GM18520 (cell line): ENCODE measurements around the gene KIZ.
A peak's percentile ranks its signal among the peaks of the same experiment; 100 is the strongest.

ENCODE experiments used
- ATAC-seq: cut with Tn5 transposase; IDR thresholded peaks from one replicate; pipeline ENCODE4 v1.9.1; 2021; ENCODE audit not compliant: unreplicated experiment

The KIZ gene, protein sequence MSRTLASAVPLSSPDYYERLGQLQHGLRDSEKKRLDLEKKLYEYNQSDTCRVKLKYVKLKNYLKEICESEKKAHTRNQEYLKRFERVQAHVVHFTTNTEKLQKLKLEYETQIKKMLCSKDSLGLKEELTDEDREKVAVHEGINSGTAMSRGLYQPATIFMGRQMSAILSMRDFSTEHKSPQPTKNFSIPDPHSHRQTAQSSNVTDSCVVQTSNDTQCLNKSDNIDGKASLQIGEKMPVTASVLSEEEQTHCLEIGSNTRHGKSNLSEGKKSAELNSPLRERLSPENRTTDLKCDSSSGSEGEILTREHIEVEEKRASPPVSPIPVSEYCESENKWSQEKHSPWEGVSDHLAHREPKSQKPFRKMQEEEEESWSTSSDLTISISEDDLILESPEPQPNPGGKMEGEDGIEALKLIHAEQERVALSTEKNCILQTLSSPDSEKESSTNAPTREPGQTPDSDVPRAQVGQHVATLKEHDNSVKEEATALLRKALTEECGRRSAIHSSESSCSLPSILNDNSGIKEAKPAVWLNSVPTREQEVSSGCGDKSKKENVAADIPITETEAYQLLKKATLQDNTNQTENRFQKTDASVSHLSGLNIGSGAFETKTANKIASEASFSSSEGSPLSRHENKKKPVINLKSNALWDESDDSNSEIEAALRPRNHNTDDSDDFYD

DNA sequence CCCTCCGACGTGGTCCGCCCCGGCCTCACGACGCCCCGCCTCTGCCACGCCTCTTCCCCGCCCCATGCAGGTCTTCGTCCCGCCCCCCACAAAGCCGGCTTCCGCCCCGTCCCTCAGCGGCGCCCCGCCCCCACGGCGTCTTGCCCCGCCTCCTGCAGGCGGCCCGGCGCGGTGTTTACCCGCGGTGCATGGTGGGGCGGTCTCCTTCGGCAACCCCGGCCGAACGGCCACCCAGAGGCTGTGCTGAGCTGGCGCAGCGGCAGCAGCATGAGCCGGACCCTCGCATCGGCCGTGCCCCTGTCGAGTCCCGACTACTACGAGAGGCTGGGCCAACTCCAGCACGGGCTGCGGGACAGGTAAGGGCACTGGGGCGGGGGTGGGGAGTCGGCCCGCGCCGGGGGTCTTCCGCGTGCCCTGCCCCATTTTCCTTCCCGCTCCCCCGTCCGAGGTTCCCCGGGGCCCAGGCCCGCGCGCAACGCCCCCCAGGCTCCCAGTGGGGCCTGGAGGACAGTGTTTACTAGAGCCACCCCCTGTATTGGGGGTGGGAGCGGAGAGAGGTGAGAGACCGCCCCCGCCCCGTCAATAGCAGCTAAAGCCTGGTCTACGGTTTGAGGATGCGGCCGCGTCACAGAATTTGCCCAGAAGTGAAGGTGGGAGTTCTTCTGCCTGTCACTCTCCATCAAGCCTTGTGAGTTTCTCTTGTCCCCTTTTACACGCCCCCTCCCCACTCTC, at the start of gene KIZ:
KIZ (plus strand) TSS at position 234 of the 732 bp plus-strand sequence; CDS start at position 268, 34 bp downstream.
- peak; percentile 95 for ATAC-seq

DNA sequence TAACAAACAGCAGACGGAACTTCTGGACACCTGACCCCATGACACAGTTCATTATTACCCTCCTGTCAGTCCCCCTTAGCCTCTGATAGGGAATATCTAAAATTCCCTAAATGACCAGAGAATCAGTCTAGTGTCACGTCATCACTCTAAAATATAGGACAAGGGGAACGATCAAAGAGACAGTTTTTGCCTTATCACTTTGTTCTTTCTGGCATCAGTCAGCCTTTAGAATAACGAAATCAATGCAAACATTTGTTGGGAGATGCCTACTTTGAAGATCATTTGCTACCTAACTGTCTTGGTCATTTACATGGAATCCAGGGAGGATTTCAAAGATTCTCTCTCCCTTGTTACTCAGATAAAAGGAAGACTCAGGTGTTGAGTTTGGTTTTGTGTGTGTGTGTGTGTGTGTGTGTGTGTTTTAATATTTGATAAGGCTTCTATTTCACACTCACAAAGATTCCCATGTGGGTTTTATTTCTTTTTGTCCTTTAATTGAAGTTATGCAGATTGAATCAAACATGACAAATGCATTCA, 48.0 kb upstream of the KIZ start:
- ATAC-seq, result no peak

DNA sequence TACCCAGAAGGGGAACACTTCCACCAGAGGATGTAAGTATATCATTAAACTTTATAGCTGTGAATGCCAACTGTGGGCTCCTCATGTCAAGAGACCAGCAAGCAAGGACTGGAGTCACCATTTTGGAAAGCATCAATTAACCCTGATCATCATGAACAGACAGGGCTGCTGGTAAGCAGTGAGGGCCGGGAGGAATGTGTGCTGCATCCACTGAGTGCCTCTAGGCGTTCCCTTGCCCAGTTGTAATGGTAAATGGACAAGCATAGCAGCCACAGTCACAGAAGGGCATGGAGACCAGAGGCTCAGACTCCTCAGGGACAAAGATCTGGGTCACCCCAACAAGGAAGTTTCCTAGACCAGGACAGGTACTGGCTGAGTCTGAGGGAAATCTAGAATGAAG, 43.3 kb upstream of the KIZ start:
- no peak for ATAC-seq

DNA sequence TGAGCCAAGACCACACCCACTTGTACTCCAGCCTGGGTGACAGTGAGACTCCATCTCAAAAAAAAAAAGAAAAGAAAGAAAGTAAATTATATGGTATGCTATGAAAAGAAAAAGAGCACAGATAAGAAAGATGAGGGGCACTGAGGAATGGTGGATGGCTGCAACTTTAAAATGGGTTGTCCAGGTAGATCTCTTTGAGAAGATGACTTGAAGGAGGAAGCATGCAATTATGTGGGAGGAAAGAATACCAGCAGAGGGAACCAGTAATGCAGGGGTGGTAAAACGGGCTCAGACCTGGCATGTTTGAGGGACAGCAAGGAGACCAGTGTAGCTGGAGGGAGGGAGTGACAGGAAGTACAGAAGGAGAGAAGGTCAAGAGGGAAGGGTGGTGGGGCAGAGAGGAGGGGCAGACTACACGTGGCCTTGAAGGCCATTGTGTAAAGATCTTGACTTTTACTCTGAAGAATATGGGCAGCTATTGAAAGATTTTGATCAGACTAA, 42.0 kb upstream of the KIZ start:
- ATAC-seq, result no peak

DNA sequence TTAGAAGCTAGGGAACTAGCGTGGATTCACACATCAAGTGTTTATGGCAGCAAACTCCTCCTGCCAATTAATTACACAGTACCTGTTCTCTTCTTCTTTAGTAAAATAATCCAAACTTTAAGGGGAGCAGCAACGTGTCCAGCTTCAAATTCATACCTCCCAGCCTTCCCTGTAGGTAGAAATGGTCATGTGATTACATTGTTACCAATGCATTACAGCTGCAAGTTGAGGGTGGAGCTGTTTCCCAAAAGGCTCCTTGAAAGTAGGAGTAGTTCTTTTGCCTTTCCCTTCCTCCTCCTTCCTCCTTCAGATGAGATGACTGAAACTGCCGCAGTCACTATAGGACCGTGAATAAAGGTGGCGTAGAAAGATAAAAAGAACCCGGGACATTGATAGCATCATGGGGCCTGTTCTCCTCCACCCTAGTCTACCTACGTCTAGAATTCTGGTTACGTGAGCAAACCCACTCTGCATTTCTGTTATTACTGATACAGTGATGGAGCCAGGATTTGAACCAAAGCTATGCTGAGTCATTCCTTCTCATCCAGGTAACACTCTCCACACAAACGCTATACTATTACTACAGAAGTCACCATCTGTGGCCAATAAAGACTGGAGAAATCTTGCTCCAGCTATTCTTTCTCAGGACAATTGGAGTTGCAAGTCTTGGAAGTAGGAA, 37.9 kb upstream of the KIZ start:
- no peak for ATAC-seq

DNA sequence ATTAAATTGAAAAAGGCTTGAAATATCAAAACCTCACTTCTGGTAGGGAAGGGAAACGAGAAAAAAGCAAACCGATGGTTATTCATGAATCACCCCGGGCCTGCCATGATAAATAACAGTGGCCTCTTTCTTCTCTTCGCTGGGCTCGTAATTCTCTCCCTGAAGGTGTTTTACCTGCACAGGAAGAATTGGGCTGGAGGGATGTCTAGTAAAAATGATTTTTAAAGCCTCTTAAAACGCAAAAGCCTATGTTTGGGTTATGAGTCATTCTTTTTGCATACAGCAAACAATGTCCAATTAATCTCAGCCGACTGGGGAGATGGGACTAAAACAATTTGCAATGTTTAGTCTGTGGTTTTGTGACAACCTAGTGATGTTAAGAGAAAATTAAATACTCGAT, 36.5 kb upstream of the KIZ start:
- ATAC-seq, result no peak

DNA sequence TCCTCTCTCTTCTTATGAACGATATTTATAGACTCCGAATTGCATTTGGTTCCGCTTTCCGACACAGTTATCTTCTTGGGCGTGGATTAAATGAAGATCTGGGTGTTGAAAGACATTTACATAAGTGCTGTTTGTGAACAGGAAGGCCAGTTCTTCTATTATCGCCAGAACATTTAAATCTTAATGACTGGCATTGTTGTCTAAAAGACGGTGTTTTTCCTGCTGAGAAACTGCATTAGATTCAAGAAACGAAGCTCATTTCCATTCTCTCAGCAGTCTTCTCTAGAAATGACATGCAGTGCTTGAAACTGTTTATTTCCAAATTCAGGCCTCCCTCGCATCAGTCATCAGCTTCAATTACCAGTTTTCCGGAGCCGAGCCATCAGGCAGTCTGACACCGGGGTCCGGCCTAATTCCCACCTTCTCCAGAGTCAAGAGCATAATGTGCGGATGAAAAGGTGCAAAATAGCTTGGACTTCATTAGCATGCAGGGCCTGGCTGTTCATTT, 35.7 kb upstream of the KIZ start:
- ATAC-seq, result no peak

DNA sequence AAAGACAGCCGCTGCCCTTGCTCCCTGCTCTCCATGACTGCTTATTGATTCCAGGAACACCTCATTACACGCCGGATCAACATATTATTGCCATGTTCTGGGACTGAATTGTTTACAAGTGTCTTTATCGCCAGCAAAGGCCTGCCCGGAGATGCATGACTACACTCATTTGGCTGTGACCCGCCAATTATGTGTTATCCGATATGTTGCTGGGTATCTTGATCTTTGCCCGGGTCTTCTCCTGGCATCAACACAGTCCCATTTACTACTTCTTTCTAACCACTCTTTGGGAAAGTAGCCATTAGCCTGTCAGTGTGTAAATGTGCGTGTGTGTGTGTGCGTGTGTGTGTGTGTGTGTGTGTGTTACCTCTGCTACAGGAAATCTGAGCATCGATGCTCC, 35.2 kb upstream of the KIZ start:
- ATAC-seq, result no peak

DNA sequence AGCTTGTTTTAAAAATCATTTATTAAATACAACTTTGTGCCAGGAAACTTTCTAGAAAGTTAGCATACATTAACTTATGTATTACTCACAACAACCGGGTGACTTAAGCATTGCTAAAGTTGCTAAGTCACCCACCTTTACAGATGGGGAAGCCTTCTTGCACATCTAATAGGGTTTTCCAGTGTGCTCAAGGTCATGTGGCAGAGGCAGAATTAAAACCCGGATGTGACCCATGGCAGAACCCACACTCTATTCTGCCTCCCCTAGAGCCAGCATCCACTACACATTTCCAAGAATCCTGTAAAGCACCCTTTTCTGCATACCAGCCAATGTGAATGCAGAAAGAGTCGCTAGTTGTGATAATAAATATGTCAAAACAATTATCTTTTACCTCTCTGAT, 33.1 kb upstream of the KIZ start:
- ATAC-seq, result no peak

DNA sequence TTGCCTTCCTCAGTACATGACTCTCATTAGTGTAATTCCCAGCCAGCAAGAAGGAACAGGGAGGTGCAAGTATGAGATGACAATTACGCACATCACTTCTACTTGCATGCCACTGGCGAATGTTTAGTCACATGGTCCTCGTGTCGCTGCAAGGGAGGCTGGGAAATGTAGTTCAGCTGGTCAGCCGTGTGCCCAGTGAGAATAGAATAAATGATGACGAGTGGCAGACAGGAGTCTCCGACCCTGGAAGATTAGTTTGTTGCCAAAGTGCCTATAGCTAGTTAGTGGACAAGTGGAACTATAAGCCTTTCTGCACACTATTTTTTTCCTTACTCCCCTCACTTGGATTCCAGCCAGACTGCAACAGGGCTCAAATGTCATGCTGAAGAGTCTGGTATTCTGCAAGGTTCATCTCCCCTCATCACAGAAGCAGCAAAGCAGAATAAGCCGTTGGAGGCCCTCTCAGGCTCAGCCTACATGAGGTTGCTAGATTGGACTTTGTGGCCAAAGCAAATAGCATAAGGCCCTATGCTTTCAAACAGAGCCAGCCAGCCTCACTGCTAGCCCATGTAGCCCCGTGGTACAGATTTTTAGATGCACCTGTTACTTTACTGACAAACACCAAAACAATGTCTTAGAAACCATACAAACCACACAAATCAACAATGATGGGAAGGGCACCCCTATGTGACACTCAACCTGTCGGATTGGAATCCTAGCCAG, 29.4 kb upstream of the KIZ start:
- peak; percentile 59 for ATAC-seq

DNA sequence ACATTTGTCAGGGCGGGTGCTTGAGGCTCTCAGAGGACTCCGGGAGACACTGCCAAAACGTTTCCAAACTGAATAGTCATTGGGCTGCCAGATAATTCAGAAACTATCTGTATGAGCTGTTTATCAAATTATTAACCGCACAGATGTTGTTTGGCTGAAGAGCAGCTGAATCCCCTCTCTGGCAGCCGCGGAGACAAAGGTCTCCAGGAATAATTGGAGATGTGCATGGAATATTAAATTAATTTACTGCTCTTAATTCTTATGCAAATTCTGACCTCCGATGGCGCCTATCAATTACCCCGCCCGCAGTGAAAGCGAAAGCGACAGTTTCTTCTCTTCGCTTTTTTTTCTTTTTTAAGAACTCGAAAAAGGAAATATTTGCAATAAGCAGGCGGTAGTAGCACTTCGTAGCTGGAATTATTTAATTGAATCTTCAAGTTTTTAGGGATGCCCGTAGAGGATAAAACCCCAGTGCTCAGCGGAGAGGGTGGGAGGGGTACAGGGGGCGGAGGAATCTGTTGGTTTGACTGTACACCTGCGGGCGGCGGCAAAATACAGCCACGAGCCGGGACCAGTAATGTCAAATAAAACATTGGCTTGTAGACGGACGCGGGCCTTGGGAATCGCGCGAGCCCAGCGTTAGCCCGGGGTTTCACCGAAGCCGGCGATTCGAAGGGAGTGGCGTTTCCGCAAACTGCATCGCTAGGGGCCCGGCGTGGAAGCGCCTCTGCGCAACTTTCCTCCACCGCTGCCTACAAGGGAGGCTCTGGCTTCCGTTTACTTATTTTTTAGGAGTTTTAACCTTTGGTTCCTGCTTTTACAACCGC, 25.9 kb upstream of the KIZ start:
- ATAC-seq, result no peak

DNA sequence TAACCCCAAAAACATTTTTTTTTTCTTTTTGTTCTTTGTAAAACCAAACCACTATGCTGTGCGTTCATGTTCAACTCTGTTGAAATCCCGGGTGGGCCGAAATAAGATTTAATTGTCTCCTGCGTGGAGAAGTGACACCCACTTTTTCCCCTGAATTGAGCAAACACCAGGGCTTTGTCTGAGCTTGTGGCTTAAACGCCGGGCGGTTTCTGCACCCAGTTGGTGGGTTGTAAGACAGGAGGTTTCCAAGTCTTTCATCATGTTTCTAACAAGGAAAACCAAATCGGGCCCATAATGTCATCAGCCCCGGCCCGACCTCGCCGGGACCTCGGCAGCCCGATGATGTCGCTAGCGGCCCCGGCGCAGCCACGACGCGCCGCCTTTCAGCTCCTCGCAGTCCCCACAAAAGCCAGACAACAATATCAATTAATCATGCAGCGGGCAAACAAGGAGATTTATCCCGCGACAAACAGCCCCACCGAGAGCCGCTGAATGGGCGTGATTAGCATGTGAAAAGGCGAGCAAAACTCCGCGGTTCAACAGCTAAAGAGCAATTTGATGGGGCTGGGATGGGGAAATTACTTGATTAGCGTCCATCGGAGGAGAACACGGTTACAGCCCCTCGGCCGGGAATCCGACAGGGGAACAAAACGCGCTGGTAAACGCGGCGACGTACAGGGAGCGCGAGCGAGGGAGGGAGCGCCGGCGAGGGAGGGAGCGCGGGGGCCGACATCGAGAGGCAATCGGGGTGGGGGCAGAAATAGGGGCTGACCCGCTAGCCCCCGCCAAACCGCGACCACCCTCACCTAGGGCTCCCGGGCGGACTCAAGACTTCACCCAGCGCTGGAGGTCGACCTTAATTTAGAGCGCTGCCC, 25.1 kb upstream of the KIZ start:
- ATAC-seq, result no peak

DNA sequence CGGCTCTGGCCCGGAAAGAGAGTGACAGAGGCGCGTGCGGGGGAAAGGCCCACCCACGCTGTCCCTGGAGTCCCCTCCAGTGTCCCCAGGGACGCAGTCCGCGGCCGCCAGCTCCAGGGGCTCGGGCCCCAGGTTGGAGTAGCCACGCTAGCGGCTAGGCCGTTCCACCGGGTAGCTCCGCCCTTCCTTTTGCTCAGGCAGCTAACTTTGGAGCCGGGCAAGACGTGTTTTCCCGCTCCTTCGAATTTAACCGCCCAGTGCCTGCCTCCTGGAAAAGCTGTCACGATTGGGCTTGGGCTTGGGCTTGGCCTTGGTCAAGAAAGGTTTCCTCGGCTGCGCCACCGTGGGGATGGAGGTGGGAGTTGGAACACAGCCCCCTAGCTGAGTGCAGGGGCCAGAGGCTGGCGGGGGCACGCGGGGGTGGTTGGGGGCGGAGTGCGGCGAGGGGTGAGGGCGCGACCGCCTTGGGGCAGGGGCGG, 24.4 kb upstream of the KIZ start:
- ATAC-seq, result no peak

DNA sequence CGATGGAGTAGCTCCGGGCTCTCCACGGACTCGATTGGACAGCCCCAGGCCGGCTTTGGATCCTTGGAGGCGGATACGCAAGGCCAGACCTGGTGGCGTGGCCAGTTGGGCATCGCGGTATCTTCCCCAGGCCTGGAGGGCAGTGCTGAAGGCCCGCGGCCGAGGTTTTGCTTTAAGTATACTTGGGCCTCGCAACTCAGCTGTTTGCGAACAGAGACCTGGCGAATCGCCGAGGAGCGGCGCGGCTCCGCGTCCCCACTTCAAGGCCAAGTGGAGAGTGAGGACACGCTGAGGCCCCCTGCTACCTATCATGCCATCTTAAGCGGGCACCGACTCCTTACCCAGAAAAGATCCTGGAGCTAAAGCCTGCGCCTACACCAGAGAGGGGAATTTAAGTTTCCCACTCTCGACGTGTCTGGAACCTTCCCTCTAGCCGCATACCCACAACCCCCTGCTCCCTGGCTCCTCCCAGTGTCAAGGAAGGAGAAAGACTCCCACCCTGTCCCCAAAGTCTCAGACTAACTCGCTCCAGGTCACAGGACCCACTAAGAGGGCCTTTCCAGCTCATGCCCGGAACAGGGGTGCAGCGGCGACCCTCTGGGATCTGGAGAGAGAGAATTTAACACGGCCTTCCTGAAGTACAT, 23.8 kb upstream of the KIZ start:
- no peak for ATAC-seq

DNA sequence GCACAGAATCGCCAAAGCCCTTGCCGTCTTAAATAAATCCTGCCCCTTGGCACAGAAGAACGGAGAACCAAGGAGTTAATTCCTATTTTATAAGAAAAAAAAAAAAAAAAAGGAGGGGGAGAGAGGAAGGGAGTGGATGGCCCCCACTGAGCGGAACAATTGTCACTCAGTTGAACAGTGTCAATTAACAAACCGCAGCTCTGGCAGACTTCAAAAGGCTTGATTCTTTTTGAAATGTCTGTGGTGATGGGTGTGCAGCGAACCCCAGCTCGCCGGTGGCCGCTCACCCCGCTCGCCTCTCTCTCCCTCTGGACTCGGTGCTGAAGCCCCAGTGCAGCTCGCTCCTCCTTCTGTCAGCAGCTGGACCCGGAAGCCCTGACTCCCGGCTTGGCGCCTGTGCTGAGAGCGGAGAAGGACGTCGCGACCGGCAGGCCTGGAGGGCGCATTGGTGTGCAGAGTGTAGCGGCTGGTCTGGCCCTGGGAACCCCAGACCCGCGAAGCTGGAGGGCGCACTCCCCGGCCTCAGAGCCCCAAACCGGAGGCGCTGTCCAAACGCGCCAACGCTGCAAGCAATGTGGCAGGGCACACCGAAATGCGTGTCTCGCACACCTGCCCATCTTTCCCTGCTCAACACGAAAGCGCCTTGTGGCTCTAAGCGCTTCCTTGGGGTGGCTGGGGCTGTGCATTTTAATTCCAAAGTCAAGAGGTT, 23.1 kb upstream of the KIZ start:
- no peak for ATAC-seq

DNA sequence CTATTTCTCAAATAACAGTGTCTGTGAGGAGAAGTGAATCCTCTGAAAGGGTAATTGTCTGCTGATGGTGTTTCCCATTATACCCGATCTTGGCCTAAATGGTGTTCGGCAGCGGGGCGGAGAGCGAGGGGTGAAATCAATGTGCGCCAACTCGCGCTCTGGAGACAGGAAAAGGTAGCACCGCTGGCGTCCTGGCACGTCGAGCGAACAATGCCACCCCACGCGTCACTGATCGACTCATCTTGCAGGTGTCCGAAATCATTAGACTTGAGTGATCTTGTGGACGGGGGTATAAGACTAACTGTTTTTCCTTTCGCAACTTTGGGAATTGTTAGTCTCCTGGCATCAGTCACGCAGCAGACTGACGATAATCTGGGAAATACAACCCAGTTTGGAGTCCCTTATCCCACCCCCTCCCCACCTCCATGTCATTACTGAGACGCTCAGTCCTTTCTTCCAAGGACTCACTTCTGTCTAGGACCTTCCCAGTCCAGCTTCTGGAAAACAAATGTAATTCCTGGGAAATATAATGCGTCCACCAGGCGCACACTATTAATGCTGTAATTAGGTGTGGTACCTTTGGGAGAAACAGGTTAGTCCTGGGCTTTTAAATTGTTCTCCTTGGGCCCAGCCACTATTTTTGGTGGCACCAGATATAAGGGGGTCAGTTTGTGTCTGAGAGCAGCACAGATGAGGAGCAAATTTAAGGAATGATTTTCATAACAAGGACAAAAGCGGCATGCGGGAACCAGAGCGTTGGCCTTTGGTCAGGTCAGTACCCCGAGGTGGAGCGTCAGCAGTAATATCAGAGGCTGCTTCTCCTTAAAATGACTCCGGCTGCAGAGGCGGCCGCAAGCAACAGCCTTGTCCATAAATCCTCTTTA, 22.1 kb upstream of the KIZ start:
- ATAC-seq, result no peak
